PC-9 (cell line): ENCODE data around the gene HS6ST3.

Experiments
- EZH2 ChIP-seq: fragments of 200-600 bp; sonication (generic); IDR thresholded peaks from 2 replicates; pipeline ENCODE4 v1.8.0; 2017; ENCODE audit warnings: antibody characterized with exemption, low read depth
- TF ChIP-seq, protein P1 (sequence below): fragments of 200-600 bp; sonication (generic); conservative IDR thresholded peaks from 2 replicates; pipeline ENCODE4 v1.6.1; 2017; ENCODE audit warnings: mixed run types, antibody characterized with exemption, mild to moderate bottlenecking, moderate library complexity

DNA sequence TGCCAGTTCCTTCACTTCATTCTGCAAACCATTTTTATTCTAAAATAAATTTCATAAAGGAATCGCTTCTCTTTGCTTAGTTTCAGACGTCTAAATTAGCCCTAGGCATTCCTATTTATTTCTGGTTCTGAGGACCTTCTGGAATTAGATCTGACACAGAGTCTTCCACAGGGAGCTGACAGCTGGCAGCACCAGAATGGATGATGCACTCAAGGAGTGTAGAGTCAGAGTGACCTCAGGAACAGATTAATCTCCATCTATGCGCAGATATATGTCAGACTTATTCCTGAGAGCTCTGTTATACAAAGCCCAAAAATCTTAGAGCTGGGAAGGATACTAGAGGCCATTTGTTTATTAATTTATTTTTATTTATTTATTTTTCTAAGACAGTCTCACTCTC, 450.8 kb downstream of the HS6ST3 start:
- TF ChIP-seq, protein P1, sequence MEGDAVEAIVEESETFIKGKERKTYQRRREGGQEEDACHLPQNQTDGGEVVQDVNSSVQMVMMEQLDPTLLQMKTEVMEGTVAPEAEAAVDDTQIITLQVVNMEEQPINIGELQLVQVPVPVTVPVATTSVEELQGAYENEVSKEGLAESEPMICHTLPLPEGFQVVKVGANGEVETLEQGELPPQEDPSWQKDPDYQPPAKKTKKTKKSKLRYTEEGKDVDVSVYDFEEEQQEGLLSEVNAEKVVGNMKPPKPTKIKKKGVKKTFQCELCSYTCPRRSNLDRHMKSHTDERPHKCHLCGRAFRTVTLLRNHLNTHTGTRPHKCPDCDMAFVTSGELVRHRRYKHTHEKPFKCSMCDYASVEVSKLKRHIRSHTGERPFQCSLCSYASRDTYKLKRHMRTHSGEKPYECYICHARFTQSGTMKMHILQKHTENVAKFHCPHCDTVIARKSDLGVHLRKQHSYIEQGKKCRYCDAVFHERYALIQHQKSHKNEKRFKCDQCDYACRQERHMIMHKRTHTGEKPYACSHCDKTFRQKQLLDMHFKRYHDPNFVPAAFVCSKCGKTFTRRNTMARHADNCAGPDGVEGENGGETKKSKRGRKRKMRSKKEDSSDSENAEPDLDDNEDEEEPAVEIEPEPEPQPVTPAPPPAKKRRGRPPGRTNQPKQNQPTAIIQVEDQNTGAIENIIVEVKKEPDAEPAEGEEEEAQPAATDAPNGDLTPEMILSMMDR: no peak
- TF ChIP-seq EZH2: no peak
